H9 (cell line): ENCODE data around the gene ILK. TPM values are rescaled to one million over a fixed set of nuclear protein-coding genes. Genes with fewer than 3 reads are reported as not detected.

Experiments used
- DNase-seq: peaks from one replicate; pipeline ENCODE4 v3.0.0-alpha.2; 2017
- H2AFZ ChIP-seq: one replicate; pipeline ENCODE4 v1.6.1; 2013; ENCODE audit warnings: mild to moderate bottlenecking, low read length, control low read depth, moderate library complexity
- H2AK5ac ChIP-seq: 2 replicates; pipeline ENCODE4 v1.6.1; 2013; ENCODE audit warnings: low read length, control low read depth, mixed read lengths; ENCODE audit not compliant: insufficient read length
- H2BK120ac ChIP-seq: one replicate; pipeline ENCODE4 v1.6.1; 2013; ENCODE audit warnings: low read depth, mild to moderate bottlenecking, low read length, control low read depth, inconsistent platforms; ENCODE audit not compliant: poor library complexity, severe bottlenecking
- H2BK12ac ChIP-seq: 2 replicates; pipeline ENCODE4 v1.6.1; 2013; ENCODE audit warnings: low read length, control low read depth, mixed read lengths, low read depth; ENCODE audit not compliant: insufficient read length
- H2BK15ac ChIP-seq: 2 replicates; pipeline ENCODE4 v1.6.1; 2013; ENCODE audit warnings: low read depth, low read length, control low read depth
- H2BK20ac ChIP-seq: one replicate; pipeline ENCODE4 v1.6.1; 2013; ENCODE audit warnings: low read depth, mild to moderate bottlenecking, low read length, control low read depth, inconsistent platforms; ENCODE audit not compliant: poor library complexity, severe bottlenecking
- H2BK5ac ChIP-seq: 2 replicates; pipeline ENCODE4 v1.6.1; 2013; ENCODE audit warnings: low read length, control low read depth, mixed read lengths; ENCODE audit not compliant: insufficient read length
- H3K14ac ChIP-seq: 2 replicates; pipeline ENCODE4 v1.6.1; 2013; ENCODE audit warnings: low read length, control low read depth; ENCODE audit not compliant: insufficient read depth
- H3K18ac ChIP-seq: 2 replicates; pipeline ENCODE4 v1.6.1; 2013; ENCODE audit warnings: low read depth, mild to moderate bottlenecking, mixed read lengths, low read length, control low read depth; ENCODE audit not compliant: insufficient read length
- H3K23ac ChIP-seq: 2 replicates; pipeline ENCODE4 v1.6.1; 2013; ENCODE audit warnings: low read length, control low read depth, mixed read lengths, low read depth; ENCODE audit not compliant: insufficient read length
- H3K23me2 ChIP-seq: 2 replicates; pipeline ENCODE4 v1.6.1; 2013; ENCODE audit warnings: low read depth, mild to moderate bottlenecking, mixed read lengths, low read length, control low read depth; ENCODE audit not compliant: insufficient read length, poor library complexity, severe bottlenecking
- H3K27ac ChIP-seq: 2 replicates; pipeline ENCODE4 v1.5.1; 2013; ENCODE audit warnings: low read length, control low read depth, mixed read lengths, low read depth; ENCODE audit not compliant: insufficient read length
- H3K27me3 ChIP-seq: 2 replicates; pipeline ENCODE4 v1.6.1; 2013; ENCODE audit warnings: low read length, control low read depth, inconsistent platforms; ENCODE audit not compliant: insufficient read depth
- H3K4ac ChIP-seq: 2 replicates; pipeline ENCODE4 v1.6.1; 2013; ENCODE audit warnings: low read depth, mild to moderate bottlenecking, control low read depth, inconsistent platforms, low read length, moderate library complexity
- H3K4me1 ChIP-seq: 2 replicates; pipeline ENCODE4 v1.6.1; 2013; ENCODE audit warnings: low read length, control low read depth, inconsistent platforms; ENCODE audit not compliant: insufficient read depth
- H3K4me2 ChIP-seq: 2 replicates; pipeline ENCODE4 v1.6.1; 2013; ENCODE audit warnings: low read length, control low read depth, mixed read lengths; ENCODE audit not compliant: insufficient read length, insufficient read depth
- H3K56ac ChIP-seq: 2 replicates; pipeline ENCODE4 v1.6.1; 2013; ENCODE audit warnings: low read depth, mild to moderate bottlenecking, mixed read lengths, low read length, control low read depth; ENCODE audit not compliant: insufficient read length
- H3K79me1 ChIP-seq: 2 replicates; pipeline ENCODE4 v1.6.1; 2013; ENCODE audit warnings: low read depth, mild to moderate bottlenecking, moderate library complexity, low read length, control low read depth, inconsistent platforms; ENCODE audit not compliant: insufficient read depth, poor library complexity, severe bottlenecking
- H3K79me2 ChIP-seq: 2 replicates; pipeline ENCODE4 v1.6.1; 2013; ENCODE audit warnings: low read length, control low read depth, inconsistent platforms; ENCODE audit not compliant: insufficient read depth
- H3K9ac ChIP-seq: 2 replicates; pipeline ENCODE4 v1.6.1; 2013; ENCODE audit warnings: low read length, control low read depth, mixed read lengths; ENCODE audit not compliant: insufficient read length; ENCODE audit errors: extremely low read depth
- H3K9me3 ChIP-seq: one replicate; pipeline ENCODE4 v1.6.1; 2013; ENCODE audit warnings: low read depth, low read length, inconsistent platforms; ENCODE audit not compliant: control insufficient read depth
- H3T11ph ChIP-seq: one replicate; pipeline ENCODE4 v1.6.1; 2013; ENCODE audit warnings: mild to moderate bottlenecking, low read length, control low read depth, inconsistent platforms
- H4K20me1 ChIP-seq: one replicate; pipeline ENCODE4 v1.6.1; 2013; ENCODE audit not compliant: control insufficient read depth, insufficient read length, insufficient read depth
- H4K5ac ChIP-seq: 2 replicates; pipeline ENCODE4 v1.6.1; 2013; ENCODE audit warnings: low read depth, mild to moderate bottlenecking, mixed read lengths, low read length, control low read depth; ENCODE audit not compliant: insufficient read length
- H4K8ac ChIP-seq: replicated peaks from 2 replicates; pipeline ENCODE4 v1.6.1; 2013; ENCODE audit warnings: low read length, control low read depth, mixed read lengths, low read depth; ENCODE audit not compliant: insufficient read length
- H4K91ac ChIP-seq: 2 replicates; pipeline ENCODE4 v1.6.1; 2013; ENCODE audit warnings: low read depth, mild to moderate bottlenecking, moderate library complexity, mixed read lengths, low read length, control low read depth; ENCODE audit not compliant: insufficient read length
- H3K27ac Mint-ChIP-seq, 3 experiments: 2 replicates in 2 of 3; 3 replicates in 1 of 3; pipeline ENCODE4 v1.8.0; 2020 to 2021; ENCODE audit warnings: mixed read lengths in 3 of 3, mild to moderate bottlenecking in 1 of 3, moderate library complexity in 1 of 3
- H3K27me3 Mint-ChIP-seq: 2 replicates; pipeline ENCODE4 v1.8.0; 2021; ENCODE audit warnings: low read depth, mild to moderate bottlenecking, moderate library complexity, mixed read lengths
- H3K36me3 Mint-ChIP-seq, 3 experiments: 2 replicates in 2 of 3; 3 replicates in 1 of 3; pipeline ENCODE4 v1.8.0; 2020 to 2021; ENCODE audit warnings: low read depth in 3 of 3, mixed read lengths in 3 of 3; ENCODE audit not compliant: insufficient read depth in 1 of 3
- H3K4me1 Mint-ChIP-seq, 2 experiments: 2 replicates each; pipeline ENCODE4 v1.8.0; 2020; ENCODE audit warnings: mixed read lengths in 2 of 2
- H3K4me3 Mint-ChIP-seq, 2 experiments: 2 replicates in 1 of 2; 3 replicates in 1 of 2; pipeline ENCODE4 v1.8.0; 2020 to 2021; ENCODE audit warnings: mild to moderate bottlenecking in 2 of 2, mixed read lengths in 2 of 2, moderate library complexity in 1 of 2
- H3K9me3 Mint-ChIP-seq, 2 experiments: 2 replicates in 1 of 2; 3 replicates in 1 of 2; pipeline ENCODE4 v1.8.0; 2020; ENCODE audit warnings: mild to moderate bottlenecking in 2 of 2, mixed read lengths in 2 of 2, moderate library complexity in 1 of 2
- WGBS: extraction: QIAGEN DNeasy Blood & Tissue Kit; methylation state at CpG from one replicate; pipeline ENCODE4 v1.1.7; 2013; ENCODE audit warnings: missing lambda C conversion rate, low lambda C conversion rate, mixed read lengths; ENCODE audit not compliant: insufficient read length; ENCODE audit errors: extremely low coverage; 5-methylcytosine and 5-hydroxymethylcytosine counted together
- total RNA-seq: library from RNA; stranded (reverse); gene quantifications from 2 replicates; pipeline ENCODE4 v1.2.1, GENCODE V29; 2021
- TF ChIP-seq, protein P1 (sequence below): fragments of 200-600 bp; sonication (generic); conservative IDR thresholded peaks from 3 replicates; pipeline ENCODE4 v1.8.0; 2021; ENCODE audit warnings: antibody characterized with exemption, mild to moderate bottlenecking

ILK gene
- total RNA-seq, 1 experiment from 2014 or later = 100 TPM

DNA sequence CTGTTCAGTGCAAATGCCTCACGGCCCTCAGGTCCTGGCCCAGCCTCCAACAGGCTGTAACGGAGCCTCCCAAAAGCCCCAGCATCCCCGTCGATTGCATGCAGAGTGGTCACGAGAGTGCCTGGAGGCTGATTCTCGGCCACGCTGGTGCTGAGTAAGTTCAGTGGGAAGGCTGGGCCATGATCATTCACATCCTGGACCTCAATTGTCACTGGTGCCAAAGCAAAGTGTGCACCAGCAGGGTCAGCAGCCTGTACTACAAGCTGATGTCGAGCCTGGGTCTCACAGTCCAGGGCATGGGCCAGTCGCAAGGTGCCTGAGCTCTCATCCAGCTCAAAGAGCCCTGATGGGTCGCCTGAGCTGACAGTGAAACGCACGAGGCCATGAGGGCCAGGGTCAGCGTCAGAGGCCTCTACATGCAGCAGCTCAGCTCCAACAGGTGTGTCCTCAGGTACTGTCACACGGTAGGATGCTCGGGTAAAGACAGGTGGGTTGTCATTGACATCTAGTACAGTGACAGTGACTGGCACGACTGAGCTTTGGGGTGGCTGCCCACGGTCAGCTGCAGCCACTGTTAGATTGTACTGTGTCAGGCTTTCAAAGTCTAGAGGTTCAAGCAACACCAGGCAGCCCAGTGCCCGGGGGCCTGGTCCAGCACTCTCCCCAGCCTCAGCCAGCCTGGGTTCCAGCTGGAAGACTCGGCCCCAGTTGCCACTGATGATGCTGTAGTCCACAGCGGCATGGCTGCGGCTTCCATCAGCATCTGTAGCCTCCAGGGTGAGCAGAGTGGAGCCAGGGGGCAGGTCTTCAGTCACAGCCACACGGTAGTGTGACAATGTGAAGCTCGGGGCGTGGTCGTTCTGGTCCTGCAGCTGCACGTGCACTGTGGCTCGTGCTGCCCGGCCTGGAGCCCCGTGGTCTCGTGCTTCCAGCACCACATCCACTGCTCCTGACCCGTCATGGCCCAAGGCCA is 20.1 kb downstream of the ILK start:
- Histone ChIP-seq H2BK20ac (no peak overlapping the region), H3K27me3 (no peaks in the 10 kb centered on the region), H3K79me2 (no peaks in the 10 kb centered on the region), H3T11ph (no peak overlapping the region), H4K8ac (no peak overlapping the region), H3K9me3 (no peaks in the 10 kb centered on the region), H3K18ac (no peak overlapping the region), H3K4ac (no peak overlapping the region), H3K56ac (no peak overlapping the region), H3K23me2 (peaks cover 6% of the 10 kb centered on the region), H3K27ac (no peak overlapping the region), H3K14ac (no peak overlapping the region), H3K4me1 (no peaks in the 10 kb centered on the region), H3K4me2 (no peak overlapping the region), H2BK15ac (no peak overlapping the region), H4K91ac (no peak overlapping the region), H2BK5ac (no peak overlapping the region), H2BK12ac (no peak overlapping the region), H2AFZ (no peak overlapping the region), H4K5ac (no peak overlapping the region), H3K9ac (no peak overlapping the region), H2BK120ac (no peak overlapping the region), H3K23ac (no peak overlapping the region), H4K20me1 (no peaks in the 10 kb centered on the region), H3K79me1 (no peaks in the 10 kb centered on the region), H2AK5ac (no peak overlapping the region)
- DNase-seq = no peak
- no CpG with 5 or more reads among the region's 31 CpGs for WGBS
- H3K27ac Mint-ChIP-seq = no peak overlapping the region
- H3K36me3 Mint-ChIP-seq = peaks cover 0 to 21% (median 9%) of the 10 kb centered on the region in 3 experiments; a peak in 6 of 7 replicates
- TF ChIP-seq, protein P1, sequence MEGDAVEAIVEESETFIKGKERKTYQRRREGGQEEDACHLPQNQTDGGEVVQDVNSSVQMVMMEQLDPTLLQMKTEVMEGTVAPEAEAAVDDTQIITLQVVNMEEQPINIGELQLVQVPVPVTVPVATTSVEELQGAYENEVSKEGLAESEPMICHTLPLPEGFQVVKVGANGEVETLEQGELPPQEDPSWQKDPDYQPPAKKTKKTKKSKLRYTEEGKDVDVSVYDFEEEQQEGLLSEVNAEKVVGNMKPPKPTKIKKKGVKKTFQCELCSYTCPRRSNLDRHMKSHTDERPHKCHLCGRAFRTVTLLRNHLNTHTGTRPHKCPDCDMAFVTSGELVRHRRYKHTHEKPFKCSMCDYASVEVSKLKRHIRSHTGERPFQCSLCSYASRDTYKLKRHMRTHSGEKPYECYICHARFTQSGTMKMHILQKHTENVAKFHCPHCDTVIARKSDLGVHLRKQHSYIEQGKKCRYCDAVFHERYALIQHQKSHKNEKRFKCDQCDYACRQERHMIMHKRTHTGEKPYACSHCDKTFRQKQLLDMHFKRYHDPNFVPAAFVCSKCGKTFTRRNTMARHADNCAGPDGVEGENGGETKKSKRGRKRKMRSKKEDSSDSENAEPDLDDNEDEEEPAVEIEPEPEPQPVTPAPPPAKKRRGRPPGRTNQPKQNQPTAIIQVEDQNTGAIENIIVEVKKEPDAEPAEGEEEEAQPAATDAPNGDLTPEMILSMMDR = no peak
- no peaks in the 10 kb centered on the region; a peak in 1 of 4 replicates for H3K4me1 Mint-ChIP-seq
- H3K4me3 Mint-ChIP-seq = no peak overlapping the region
- H3K27me3 Mint-ChIP-seq = peaks cover 7% of the 10 kb centered on the region
- no peaks in the 10 kb centered on the region for H3K9me3 Mint-ChIP-seq
